GM21619 (cell line): ENCODE results near the gene BTG2.
A peak's percentile ranks its signal among the peaks of the same experiment; 100 is the strongest.
"Not testable (repeated sequence)": the region's sequence is repeated elsewhere in the genome, so short reads cannot be mapped to it uniquely, and the experiment has no call there.

Source experiments
- ATAC-seq: cut with Tn5 transposase; IDR thresholded peaks from one replicate; pipeline ENCODE4 v1.9.1; 2021; ENCODE audit not compliant: unreplicated experiment

Gene BTG2

DNA sequence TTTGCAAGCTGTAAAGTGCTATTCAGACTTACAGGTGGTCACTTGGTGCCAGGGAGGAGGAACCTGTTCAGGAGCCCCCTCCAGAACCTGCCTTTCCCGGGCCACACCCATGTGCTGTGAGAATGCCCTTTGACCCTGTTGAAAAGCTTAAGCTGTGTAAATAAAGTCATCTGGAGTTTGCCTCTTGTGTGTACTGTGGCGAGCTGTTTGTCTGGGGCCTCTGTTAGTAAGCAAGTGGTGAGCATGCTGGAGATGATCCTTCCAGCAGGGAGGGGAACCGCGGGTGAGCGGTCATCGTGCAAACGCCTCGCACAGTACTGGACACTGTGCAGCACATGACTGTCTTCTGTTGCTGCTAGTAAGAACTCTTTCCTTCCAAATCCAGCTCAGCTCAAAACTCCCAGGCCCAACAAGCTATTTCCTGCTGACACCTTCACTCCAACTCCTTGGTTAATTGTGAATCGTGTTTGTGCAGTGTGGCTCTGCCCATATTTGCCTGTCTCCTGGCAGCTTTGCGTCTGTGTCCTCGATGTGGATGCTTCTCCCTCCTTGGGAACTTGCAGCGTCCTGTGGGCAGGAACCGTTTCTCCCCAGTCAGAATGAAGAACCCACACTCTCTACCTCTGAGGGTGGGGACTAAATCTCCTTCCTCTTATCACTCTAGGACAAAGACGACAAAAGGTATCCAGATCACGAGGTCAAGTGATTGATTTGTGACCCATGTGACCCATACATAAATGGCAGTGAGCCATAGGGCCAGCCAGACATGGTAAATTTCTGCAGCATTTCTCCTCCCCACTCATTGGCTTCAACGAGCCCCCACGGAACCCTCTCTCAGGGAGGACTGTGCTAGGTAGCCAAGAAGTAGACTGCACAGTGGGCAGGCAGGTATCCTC lies 13.9 kb upstream of the BTG2 start:
- ATAC-seq: no peak

DNA sequence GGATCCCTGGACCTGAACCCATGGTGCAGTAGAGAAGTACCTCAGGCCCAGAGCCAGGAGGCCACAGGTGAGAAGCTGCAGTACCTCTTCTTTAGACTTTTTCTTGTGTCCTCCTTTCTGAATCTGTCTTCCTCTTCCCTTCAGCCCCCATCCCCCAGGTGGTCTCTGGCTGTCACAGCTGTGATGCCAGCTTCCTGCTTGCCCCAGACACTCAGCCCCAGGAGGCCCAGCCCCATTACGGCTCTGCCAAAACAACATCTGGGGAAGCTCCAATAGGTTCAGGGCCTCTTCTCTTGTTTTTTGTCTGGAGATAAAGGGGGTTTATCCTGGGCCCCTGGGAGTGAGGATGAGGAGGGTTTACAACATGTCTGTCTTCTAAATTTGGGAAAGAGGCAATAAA lies 9.5 kb upstream of the BTG2 start:
- no peak for ATAC-seq

DNA sequence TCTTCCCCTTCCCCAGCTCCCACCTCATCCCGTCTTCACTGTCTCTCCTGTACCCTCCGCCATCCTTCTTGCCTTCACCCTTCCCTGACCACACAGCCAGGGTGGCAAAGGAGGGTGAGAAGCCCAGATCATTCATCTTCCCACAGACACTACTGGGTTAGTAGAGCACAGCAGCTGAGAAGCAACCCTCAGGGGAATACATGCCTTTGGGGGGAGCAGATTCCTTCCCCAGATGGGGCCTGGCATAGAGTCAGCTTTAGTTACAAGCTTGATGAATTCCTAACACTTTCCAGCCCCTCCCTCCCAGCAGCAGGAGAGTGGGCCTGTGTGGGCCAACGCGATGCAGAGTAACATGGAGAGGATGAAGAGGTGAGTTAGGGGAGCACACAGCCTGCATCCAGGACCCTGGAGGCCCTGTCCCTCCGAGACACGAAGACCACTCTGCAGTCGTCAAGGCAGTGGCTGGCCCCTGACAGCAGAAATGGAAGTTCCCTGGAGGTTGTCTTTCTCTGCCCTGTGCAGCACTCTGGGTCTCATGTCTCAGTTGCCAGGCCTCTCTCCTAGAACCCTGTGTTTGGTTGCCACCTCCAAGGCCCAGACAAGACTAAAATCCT lies 8.8 kb upstream of the BTG2 start:
- ATAC-seq: no peak

DNA sequence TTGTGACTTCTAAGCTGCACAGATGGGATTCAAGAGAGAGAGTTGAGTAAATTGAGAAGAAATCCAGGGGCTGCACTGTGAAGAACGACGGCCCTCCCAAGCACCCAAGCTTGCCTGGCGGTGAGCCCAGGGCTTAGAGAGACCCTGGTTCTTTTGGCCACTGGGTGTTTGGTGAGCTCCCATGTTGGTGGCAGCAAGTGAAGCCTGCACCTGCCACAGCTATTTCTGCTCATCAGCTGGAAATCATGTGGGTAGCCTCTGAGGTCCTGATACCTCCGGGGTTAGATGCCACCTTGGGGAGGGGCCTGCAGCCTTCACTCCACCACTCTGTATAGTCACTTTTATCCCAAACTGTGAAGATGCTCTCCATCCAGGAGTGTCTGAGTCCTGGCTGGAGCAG lies 6.2 kb upstream of the BTG2 start:
- ATAC-seq: no peak

DNA sequence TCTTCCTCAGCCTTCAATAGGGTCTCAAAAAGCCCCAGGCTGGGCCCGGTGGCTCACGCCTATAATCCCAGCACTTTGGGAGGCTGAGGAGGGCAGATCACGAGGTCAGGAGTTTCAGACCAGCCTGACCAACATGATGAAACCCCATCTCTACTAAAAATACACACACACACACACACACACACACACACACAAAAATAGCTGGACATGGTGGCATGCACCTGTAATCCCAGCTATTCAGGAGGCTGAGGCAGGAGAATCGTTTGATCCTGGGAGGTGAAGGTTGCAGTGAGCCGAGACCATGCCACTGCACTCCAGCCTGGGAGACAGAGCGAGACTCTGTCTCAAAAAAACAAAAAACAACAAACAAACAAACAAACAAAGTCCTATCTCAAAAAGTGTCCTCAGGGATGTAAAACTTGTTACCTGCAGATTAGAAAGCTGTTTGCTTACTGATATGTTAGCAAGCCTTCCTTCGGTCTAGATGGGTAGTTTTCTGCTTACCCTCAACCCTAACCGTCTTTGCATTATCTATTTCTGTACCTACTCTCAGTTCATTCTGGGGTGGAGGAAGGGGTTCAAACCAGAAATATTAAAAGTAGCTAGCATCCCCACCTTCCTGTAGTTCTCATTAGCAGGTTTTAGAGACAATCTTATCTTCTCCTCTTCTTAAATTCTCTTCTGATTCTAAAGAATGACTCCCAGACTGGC lies 5.4 kb upstream of the BTG2 start:
- not testable (repeated sequence) for ATAC-seq

DNA sequence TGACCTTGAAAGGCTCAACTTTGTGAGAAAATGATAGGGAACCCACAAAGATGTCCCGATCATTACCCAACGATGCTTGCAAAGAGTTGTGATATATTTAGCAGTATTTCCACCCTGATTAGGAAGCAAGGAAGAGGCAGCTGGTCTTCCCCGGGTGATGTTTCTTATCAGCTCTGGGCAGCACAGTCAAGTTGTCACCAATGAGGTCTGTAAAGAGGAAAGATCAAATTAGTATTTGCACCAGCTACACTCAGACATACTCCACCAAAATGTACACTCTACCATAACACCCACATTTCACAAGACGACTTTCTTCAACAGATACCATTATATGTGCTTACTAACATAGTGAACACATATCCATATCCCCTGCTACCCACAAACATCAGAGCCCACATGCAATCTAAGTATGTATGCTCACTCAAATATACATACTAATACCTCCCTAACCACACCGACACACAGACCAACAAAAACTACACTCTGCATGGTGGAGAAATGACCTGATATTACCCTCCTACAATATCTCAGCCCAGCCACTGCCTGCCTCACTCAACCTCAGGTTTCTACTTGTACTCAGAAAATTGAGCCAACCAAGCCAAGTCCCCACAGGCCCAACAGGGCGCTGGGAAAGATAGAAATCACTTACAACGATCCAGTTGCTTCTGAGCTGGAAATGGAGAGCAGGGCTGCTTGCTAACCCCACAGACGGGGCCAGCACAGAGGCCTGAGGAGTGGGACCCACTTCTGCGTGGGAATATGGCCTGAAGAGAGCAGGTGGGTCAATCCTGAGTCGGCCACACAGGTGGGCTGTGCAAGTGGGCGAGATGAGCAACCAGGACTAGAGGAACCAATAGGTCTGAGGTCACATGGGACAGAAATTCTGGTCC lies 4.6 kb upstream of the BTG2 start:
- no peak for ATAC-seq

DNA sequence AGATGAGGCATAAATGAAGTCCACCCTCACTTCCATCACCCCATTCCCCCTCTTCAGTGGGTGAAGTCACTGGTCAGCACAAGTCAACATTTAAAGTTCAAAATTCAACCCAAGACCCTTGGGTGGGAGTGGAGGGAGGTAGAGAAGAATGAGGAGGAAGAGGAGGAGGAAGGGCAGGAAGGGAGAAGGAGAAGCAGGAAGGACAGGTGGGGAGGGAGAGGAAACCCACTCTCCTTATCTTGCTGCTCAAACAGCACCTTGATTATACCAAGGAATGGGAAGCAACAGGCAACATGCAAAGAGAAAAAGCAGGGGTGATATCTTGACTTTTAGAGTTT lies 4.0 kb upstream of the BTG2 start:
- ATAC-seq: no peak

DNA sequence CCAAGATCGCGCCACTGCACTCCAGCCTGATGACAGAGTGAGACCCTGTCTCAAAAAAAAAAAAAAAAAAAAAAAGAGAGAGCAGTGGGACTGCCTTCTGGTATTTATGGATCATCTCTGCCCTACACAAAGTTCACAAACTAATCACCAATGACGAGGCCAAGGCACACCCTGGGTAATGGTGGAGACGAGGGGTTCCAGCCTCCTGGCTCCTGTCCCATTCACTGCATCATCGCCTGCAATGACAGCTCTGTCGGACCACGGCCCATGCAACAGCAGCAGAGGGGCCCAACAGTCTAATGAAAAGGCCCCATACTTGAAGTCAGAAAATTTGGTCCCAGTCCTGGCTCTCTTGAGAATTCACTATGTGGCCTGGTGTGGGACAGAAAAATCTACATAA lies 2.9 kb upstream of the BTG2 start:
- ATAC-seq: no peak

DNA sequence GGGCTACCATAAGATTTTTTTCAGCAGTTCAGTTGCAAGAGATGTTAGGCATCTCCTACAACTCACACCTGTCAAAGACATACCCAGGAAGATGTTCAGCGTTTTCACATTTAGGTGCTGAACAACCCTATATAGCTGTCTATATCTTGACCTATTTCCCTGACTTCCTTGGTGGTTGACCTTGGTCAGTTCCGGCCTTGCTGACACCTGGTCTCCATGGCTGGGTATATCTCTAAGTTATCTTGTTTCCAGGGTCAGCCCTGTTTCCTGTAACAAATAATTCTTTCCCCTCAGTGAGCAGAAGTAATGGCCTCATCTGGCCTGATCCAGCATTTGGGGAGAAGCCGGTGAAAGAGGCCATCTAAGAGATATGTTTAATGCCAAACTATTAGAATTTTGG lies 2.4 kb upstream of the BTG2 start:
- no peak for ATAC-seq

DNA sequence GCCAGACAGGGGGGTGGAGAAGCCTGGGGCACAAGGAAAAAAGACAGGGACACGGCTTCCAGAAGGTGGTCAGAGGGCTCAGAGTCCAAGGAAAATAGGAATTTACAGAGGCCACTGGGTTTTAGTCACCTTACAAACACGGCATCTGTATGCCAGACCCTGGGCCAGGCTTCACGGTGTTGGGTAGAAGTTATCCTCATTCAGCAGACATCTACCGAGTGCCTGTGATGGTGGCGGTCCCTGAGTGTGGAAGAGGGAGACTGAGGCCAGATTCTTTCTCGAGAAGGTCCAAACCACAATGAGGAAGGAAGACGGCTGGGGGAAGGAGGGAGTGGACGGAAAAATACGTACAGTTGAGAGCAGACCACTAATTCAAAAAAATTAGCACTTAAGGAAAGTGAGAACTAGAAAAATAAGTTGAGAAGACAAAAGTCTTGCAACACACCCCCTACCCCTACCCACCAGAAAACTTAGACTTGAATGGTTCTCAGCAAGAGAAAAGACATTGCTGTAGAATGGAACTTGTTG lies 864 bp upstream of the BTG2 start:
- ATAC-seq: no peak

DNA sequence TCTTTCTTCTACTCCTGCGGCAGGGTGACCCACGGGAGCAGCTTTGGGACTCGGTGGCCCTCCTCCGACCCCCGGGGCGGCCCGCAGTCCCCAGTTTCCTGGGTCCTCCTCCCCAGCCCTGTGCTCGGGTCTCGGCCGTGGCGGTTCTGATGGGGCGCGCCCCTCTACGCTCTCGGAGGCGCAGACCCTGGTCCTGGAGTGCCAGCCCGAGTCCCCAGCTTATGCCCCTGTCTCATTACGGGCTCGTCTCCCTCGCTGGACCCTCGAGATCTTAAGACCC lies 430 bp downstream of the BTG2 start:
- peak; percentile 2 for ATAC-seq

DNA sequence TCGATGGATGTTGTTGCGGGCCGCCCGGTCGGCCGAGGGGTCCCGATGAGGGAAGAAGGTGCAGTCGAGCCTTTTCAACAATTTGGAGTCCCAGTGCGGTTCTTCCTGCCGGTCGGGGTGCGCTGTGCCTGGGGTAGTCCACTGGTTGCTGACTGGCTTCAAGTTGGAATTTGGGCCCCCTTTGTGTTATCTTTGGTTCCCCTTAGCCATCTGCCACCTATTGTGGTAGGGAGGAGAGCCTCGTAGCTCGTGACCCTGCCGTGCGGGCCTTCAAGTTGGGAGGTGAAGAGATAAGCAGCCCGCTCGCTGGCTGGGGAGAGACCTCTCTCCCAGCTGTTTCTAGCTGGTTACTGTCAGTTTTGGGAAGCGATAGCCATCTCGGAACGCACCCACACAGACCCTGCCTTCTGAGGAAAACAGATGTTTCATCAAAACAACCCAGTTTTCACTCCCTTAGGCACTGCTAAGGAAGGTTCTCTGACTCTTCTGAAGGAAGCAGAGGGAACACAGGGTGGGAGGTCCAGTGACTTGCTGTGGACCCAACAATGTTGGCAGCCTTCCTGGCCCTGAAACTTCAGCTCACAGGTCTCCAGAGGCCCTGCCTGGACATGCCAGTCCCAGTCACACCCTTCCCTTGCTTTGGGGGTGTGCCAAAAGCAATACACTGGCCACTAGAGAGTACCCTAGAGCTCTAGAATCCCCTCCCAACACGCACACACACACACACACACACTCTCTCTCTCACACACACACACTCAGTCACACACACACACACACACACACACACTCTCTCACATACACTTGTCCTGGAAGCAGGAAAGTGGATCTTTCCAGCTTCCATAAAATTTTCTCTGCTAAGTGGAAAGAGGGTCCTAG lies 1.0 kb downstream of the BTG2 start:
- ATAC-seq: no peak

DNA sequence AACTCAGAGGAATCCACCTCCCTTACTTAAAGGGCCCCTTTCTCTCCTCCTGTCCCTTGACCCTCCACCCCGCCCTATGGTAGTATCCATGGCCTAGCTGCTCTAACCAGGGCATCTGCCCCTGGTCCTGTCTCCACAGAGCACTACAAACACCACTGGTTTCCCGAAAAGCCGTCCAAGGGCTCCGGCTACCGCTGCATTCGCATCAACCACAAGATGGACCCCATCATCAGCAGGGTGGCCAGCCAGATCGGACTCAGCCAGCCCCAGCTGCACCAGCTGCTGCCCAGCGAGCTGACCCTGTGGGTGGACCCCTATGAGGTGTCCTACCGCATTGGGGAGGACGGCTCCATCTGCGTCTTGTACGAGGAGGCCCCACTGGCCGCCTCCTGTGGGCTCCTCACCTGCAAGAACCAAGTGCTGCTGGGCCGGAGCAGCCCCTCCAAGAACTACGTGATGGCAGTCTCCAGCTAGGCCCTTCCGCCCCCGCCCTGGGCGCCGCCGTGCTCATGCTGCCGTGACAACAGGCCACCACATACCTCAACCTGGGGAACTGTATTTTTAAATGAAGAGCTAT lies 1.7 kb downstream of the BTG2 start:
- ATAC-seq: no peak

DNA sequence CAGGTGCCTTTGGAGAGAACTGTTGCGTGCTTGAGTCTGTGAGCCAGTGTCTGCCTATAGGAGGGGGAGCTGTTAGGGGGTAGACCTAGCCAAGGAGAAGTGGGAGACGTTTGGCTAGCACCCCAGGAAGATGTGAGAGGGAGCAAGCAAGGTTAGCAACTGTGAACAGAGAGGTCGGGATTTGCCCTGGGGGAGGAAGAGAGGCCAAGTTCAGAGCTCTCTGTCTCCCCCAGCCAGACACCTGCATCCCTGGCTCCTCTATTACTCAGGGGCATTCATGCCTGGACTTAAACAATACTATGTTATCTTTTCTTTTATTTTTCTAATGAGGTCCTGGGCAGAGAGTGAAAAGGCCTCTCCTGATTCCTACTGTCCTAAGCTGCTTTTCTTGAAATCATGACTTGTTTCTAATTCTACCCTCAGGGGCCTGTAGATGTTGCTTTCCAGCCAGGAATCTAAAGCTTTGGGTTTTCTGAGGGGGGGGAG lies 2.4 kb downstream of the BTG2 start:
- ATAC-seq: no peak

DNA sequence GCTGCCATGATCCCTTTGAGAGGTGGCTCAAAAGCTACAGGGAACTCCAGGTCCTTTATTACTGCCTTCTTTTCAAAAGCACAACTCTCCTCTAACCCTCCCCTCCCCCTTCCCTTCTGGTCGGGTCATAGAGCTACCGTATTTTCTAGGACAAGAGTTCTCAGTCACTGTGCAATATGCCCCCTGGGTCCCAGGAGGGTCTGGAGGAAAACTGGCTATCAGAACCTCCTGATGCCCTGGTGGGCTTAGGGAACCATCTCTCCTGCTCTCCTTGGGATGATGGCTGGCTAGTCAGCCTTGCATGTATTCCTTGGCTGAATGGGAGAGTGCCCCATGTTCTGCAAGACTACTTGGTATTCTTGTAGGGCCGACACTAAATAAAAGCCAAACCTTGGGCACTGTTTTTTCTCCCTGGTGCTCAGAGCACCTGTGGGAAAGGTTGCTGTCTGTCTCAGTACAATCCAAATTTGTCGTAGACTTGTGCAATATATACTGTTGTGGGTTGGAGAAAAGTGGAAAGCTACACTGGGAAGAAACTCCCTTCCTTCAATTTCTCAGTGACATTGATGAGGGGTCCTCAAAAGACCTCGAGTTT lies 3.1 kb downstream of the BTG2 start:
- no peak for ATAC-seq

DNA sequence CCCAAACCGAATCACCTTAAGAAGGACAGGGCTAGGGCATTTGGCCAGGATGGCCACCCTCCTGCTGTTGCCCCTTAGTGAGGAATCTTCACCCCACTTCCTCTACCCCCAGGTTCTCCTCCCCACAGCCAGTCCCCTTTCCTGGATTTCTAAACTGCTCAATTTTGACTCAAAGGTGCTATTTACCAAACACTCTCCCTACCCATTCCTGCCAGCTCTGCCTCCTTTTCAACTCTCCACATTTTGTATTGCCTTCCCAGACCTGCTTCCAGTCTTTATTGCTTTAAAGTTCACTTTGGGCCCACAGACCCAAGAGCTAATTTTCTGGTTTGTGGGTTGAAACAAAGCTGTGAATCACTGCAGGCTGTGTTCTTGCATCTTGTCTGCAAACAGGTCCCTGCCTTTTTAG lies 3.6 kb downstream of the BTG2 start:
- ATAC-seq: no peak

DNA sequence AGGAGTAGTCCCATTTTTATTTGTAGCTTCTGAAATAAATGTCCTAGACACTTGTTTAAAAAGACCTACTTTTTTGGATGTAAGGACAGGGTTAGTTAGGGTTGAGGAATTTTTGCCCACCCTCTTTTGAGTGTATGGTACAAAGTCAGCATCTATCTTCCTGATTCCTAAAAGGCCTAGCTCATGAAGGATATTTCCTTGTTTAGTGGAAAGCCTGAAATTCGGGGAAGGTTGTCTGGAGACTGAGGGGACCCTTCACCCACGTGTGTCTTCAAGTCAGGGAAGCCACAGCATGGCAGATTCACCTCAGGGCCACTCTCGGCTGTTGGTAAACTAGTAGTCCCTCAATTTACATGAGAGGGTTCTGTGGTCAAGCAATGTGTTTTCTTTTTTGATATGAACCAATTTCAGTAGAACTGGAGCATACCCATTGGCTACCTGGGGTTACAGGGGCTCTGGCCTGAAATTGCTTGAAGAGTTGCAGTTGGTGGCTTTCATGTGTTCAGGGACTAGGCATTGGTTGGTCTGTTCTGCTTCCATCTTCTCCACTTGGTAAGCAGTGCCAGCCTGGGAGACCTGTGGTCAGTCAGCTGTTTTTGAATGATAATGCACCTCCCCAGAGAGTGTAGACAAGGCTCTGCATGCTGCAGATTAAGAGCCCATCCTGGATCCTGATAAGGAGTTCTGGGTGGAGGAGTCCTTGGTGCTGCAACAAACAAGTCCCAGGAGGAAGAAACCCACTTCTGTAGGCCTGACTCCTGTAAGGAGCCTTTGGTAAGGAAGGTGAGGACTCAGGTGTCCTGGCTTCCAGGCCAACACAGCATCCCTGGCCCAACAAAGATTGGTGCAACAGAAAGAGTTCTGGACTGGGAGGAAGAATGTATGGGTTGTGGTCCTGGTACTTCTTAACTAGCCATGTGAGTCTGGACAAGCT lies 6.3 kb downstream of the BTG2 start:
- no peak for ATAC-seq
